GM23248 (cell line): ENCODE data around the gene MUC2. TPM values are rescaled to one million over a fixed set of nuclear protein-coding genes. Genes with fewer than 3 reads are reported as not detected.

ENCODE experiments used
- DNase-seq: peaks from one replicate; pipeline ENCODE4 v3.0.0-alpha.2; 2015
- H2AFZ ChIP-seq: fragments of 200-600 bp; sonication (generic); 2 replicates; pipeline ENCODE4 v1.6.1; 2016; ENCODE audit warnings: antibody characterized with exemption
- H3F3A ChIP-seq: fragments of 200-600 bp; sonication (generic); 2 replicates; pipeline ENCODE4 v1.6.1; 2016; ENCODE audit warnings: mild to moderate bottlenecking, antibody characterized with exemption, mixed run types; ENCODE audit not compliant: insufficient read depth
- H3K27ac ChIP-seq: fragments of 200-600 bp; sonication (generic); 2 replicates; pipeline ENCODE4 v1.5.1; 2016; ENCODE audit warnings: mild to moderate bottlenecking
- H3K27me3 ChIP-seq: fragments of 200-600 bp; sonication (generic); replicated peaks from 2 replicates; pipeline ENCODE4 v1.6.1; 2016; ENCODE audit warnings: mild to moderate bottlenecking; ENCODE audit not compliant: insufficient read depth
- H3K36me3 ChIP-seq: fragments of 200-600 bp; sonication (generic); 2 replicates; pipeline ENCODE4 v1.6.1; 2016; ENCODE audit warnings: low read depth, mild to moderate bottlenecking
- H3K4me1 ChIP-seq: fragments of 200-600 bp; sonication (generic); 2 replicates; pipeline ENCODE4 v1.6.1; 2016; ENCODE audit warnings: mild to moderate bottlenecking; ENCODE audit not compliant: insufficient read depth
- H3K4me2 ChIP-seq: fragments of 200-600 bp; sonication (generic); one replicate; pipeline ENCODE4 v1.6.1; 2016; ENCODE audit warnings: mild to moderate bottlenecking; ENCODE audit not compliant: unreplicated experiment
- H3K4me3 ChIP-seq: fragments of 200-600 bp; sonication (generic); 2 replicates; pipeline ENCODE4 v1.5.1; 2016; ENCODE audit warnings: mild to moderate bottlenecking
- H3K79me2 ChIP-seq: fragments of 200-600 bp; sonication (generic); 2 replicates; pipeline ENCODE4 v1.6.1; 2016; ENCODE audit warnings: mild to moderate bottlenecking; ENCODE audit not compliant: insufficient read depth
- H3K9ac ChIP-seq: fragments of 200-600 bp; sonication (generic); 2 replicates; pipeline ENCODE4 v1.6.1; 2016; ENCODE audit warnings: mild to moderate bottlenecking
- H3K9me2 ChIP-seq: fragments of 200-600 bp; sonication (generic); 2 replicates; pipeline ENCODE4 v1.6.1; 2016; ENCODE audit warnings: mixed run types, mild to moderate bottlenecking, moderate library complexity; ENCODE audit not compliant: insufficient read depth
- H3K9me3 ChIP-seq: fragments of 200-600 bp; sonication (generic); one replicate; pipeline ENCODE4 v1.6.1; 2017; ENCODE audit warnings: low read depth
- H4K20me1 ChIP-seq: fragments of 200-600 bp; sonication (generic); 2 replicates; pipeline ENCODE4 v1.6.0; 2016; ENCODE audit not compliant: insufficient read depth
- EZH2 ChIP-seq: fragments of 200-600 bp; sonication (generic); IDR thresholded peaks from 2 replicates; pipeline ENCODE4 v1.6.1; 2018; ENCODE audit warnings: antibody characterized with exemption, mild to moderate bottlenecking; ENCODE audit not compliant: insufficient read depth, poor library complexity, severe bottlenecking
- EZH2phosphoT487 ChIP-seq: fragments of 200-600 bp; sonication (generic); IDR thresholded peaks from 2 replicates; pipeline ENCODE4 v1.6.1; 2018; ENCODE audit warnings: antibody characterized with exemption, moderate library complexity, mild to moderate bottlenecking, low read depth; ENCODE audit not compliant: insufficient read depth
- WGBS, 2 experiments: methylation state at CpG; one replicate each; pipeline ENCODE4 v1.1.6; 2015 to 2017; ENCODE audit warnings: low lambda C conversion rate in 2 of 2, low coverage in 1 of 2; ENCODE audit errors: missing lambda C conversion rate in 2 of 2; 5-methylcytosine and 5-hydroxymethylcytosine counted together
- in situ Hi-C: fragments of 300-500 bp; cut with MboI; formaldehyde crosslinking; loops from 2 replicates; pipeline ENCODE4 v1.15.0; 2020
- polyA plus RNA-seq: library from polyadenylated mRNA; unstranded; fragments of >200 nt; fragmentation: Nextera tagmentation; extraction: Ambion mirVana; gene quantifications from 2 replicates; pipeline ENCODE4 v1.2.1, GENCODE V29; 2016
- total RNA-seq: library from RNA; depleted of rRNA; stranded (reverse); fragments of >200 nt; shearing (Covaris generic); gene quantifications from 2 replicates; pipeline ENCODE4 v1.2.3, GENCODE V29; 2014

Gene MUC2
- total and polyA plus RNA-seq, 2 experiments from 2014 or later: not detected

- no peak overlapping the region for H2AFZ ChIP-seq
- H3K27me3 ChIP-seq: no peaks in the 10 kb centered on the region
- no peak overlapping the region for H3K4me3 ChIP-seq
- H3K4me1 ChIP-seq: no peaks in the 10 kb centered on the region
- H3F3A ChIP-seq: no peaks in the 10 kb centered on the region
- no peaks in the 10 kb centered on the region for H4K20me1 ChIP-seq
- no peak overlapping the region for H3K4me2 ChIP-seq
- in situ Hi-C loops: no loop called here
- whole genome bisulfite sequencing, 2 experiments: 77% methylated on average over 26 to 34 of the region's 36 CpGs
- no peak overlapping the region for H3K9ac ChIP-seq
- no peaks in the 10 kb centered on the region for H3K9me3 ChIP-seq
- H3K27ac ChIP-seq: no peak overlapping the region
- H3K79me2 ChIP-seq: no peaks in the 10 kb centered on the region
- TF ChIP-seq EZH2 (no peak), EZH2phosphoT487 (no peak)
- no peak for DNase-seq
- H3K9me2 ChIP-seq: no peaks in the 10 kb centered on the region
- no peaks in the 10 kb centered on the region for H3K36me3 ChIP-seq
These were observed 47.0 kb upstream of the MUC2 start for GRCh38 chr11:1027483-1028290.

DNA sequence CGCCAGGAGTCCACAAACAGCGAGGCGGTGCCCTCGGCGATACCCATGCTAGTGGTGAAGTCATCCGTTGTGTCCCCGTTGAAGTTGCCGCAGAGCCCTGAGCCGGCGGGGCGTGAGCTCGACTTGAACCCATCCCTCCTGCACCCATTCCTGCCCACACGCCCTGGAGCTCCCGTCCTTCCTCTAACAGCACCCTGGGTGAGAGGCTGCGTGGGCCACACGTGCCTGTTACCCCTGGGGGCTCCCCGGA, 46.5 kb upstream of the MUC2 start:
- Histone ChIP-seq H3K9ac (no peak overlapping the region), H3K9me3 (no peaks in the 10 kb centered on the region), H2AFZ (no peak overlapping the region), H3F3A (no peaks in the 10 kb centered on the region), H3K4me1 (no peaks in the 10 kb centered on the region), H3K36me3 (no peaks in the 10 kb centered on the region), H3K4me2 (no peak overlapping the region), H3K9me2 (no peaks in the 10 kb centered on the region), H3K27me3 (no peaks in the 10 kb centered on the region), H3K79me2 (no peaks in the 10 kb centered on the region), H3K4me3 (no peak overlapping the region), H3K27ac (no peak overlapping the region), H4K20me1 (no peaks in the 10 kb centered on the region)
- DNase-seq: no peak
- WGBS, 2 experiments: 68 to 69% methylated on average over 15 to 17 of the region's 17 CpGs
- in situ Hi-C loops: no loop called here
- TF ChIP-seq EZH2 (no peak), EZH2phosphoT487 (no peak)

- Histone ChIP-seq H3K4me3 (no peak overlapping the region), H3K9ac (no peak overlapping the region), H4K20me1 (no peaks in the 10 kb centered on the region), H3K27ac (no peak overlapping the region), H3K4me2 (no peak overlapping the region), H3K27me3 (no peaks in the 10 kb centered on the region), H3K79me2 (no peaks in the 10 kb centered on the region), H3K9me3 (no peaks in the 10 kb centered on the region), H3F3A (no peaks in the 10 kb centered on the region), H2AFZ (no peak overlapping the region), H3K4me1 (no peaks in the 10 kb centered on the region), H3K36me3 (no peaks in the 10 kb centered on the region), H3K9me2 (no peaks in the 10 kb centered on the region)
- TF ChIP-seq EZH2: no peak
- TF ChIP-seq EZH2phosphoT487: no peak
- DNase-seq: no peak
- in situ Hi-C loops: no loop called here
- WGBS, 2 experiments: 66 to 75% methylated on average over 14 of the region's 14 CpGs
These were observed 46.1 kb upstream of the MUC2 start for GRCh38 chr11:1028616-1029015.

- Histone ChIP-seq H3K4me1 (no peaks in the 10 kb centered on the region), H3K27ac (no peak overlapping the region), H3K36me3 (no peaks in the 10 kb centered on the region), H4K20me1 (no peaks in the 10 kb centered on the region), H3K4me2 (no peak overlapping the region), H3K27me3 (no peaks in the 10 kb centered on the region), H3K79me2 (no peaks in the 10 kb centered on the region), H3K9me2 (no peaks in the 10 kb centered on the region), H3F3A (no peaks in the 10 kb centered on the region), H3K4me3 (no peak overlapping the region), H3K9ac (no peak overlapping the region), H2AFZ (no peak overlapping the region), H3K9me3 (no peaks in the 10 kb centered on the region)
- no peak for DNase-seq
- in situ Hi-C loops: no loop called here
- TF ChIP-seq EZH2phosphoT487: no peak
- no peak for TF ChIP-seq EZH2
- 53 to 70% methylated on average over 17 to 23 of the region's 25 CpGs for WGBS, 2 experiments
These were observed 45.6 kb upstream of the MUC2 start for GRCh38 chr11:1029051-1029450.

DNA sequence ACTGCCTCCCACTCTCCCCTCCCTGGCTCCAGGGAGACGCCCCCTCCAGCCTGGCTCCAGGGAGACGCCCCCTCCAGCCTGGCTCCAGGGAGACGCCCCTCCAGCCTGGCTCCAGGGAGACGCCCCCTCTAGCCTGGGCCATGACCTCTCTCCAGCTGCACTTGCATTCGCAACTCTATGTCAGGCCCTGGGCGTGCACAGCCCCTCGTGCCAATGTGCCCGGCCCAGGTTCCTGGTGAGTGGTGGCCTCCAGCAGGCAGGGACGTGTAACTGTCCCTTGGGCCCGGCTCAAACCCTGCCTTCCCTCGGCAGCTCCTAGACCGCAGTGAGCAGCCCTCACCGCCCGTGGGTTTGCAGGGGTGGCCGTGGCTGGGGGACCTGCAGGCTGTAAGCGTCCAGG, 45.0 kb upstream of the MUC2 start:
- in situ Hi-C loops: no loop called here
- 8 to 19% methylated on average over 14 to 16 of the region's 16 CpGs for WGBS, 2 experiments

More for the DNA sequence above, 45.0 kb upstream of the MUC2 start:
- Histone ChIP-seq H3K36me3 (no peaks in the 10 kb centered on the region), H4K20me1 (no peaks in the 10 kb centered on the region), H3K4me2 (no peak overlapping the region), H3K27ac (no peak overlapping the region), H3K9me3 (no peaks in the 10 kb centered on the region), H3K9ac (no peak overlapping the region), H3K4me3 (no peak overlapping the region), H2AFZ (no peak overlapping the region), H3K27me3 (no peaks in the 10 kb centered on the region), H3F3A (no peaks in the 10 kb centered on the region), H3K9me2 (no peaks in the 10 kb centered on the region), H3K4me1 (no peaks in the 10 kb centered on the region), H3K79me2 (no peaks in the 10 kb centered on the region)
- peak; percentile 32 for DNase-seq
- no peak for TF ChIP-seq EZH2
- no peak for TF ChIP-seq EZH2phosphoT487
